Head of caudate nucleus (tissue), 42 donors: ENCODE data around the gene TRPV3.

Experiments
- DNase-seq, 42 donors: peaks; one replicate each; pipeline versions ENCODE4 v3.0.0 to v3.0.0-alpha.2; 2020 to 2021; ENCODE audit warnings: mixed read lengths in 7 of 42
- intact Hi-C: fragments of 100-400 bp; cut with DNase I; formaldehyde crosslinking; loops from one replicate; pipeline ENCODE4 v1.15.0; 2022

Gene TRPV3

DNA sequence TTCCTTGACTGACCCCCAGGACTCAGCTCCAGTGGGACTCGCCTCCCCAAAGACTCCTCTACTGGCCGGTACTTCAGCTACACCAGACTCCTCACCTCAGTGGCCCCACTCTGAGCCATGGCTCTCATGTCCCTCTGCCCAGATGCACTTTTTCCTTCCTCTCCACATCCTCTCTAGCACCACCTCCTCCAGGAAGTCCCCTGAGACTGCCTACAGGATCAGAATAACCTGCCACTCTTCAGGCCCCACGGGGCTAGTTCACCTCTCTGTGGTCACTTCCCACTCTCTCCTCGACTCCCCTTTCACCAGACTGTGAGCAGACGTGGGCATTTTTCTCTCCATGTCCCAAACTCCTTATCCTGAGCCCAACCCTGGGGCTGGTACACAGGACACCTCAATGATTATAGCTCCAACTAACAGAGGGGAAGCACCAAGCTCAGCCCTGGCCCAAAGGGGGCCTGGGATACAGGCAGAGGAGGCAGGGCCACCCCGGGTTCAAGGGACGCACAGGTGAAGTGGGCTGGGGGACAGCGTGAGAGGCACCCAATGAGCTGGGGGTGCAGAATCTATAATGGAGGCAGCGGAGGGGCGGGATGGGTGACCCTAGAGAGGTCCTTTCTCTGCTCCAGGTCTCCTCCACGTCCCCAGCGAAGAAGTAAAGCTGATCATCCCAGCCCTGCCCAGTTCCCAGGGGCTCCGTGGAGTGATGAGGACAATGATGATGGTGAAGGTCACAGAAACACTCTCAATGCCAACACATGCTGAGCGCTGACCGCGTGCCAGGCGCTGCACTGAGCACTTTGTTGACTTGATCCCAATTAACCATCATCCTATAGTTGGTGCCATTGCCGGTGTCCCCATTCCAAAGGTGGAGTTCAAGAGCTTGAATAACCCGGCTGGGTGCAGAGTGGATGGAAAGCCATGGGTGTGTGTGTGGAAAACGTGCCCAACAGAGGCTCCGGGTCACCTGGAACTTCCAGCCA, 3.9 kb downstream of the TRPV3 start:
- DNase-seq = no peak
- intact Hi-C loops = no loop called here

DNA sequence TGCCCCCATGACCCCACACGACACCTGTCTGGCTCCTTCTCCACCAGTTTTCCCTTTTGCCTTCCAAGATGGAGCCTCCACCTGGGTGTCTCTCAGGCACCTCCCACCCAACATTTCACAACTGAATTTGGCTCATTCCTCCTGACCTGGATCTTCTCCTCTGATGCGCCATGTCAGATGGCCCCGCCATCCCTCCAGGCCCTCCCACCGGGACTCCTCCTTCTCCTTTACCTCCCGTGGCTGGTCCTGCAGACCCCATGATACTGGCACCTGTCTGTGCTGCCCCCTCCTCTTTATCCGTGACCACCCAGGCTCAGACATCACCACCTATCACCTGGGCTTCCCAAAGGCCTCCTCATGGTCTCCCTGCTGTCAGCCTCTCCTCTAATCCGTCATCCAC, 4.7 kb downstream of the TRPV3 start:
- intact Hi-C loops = no loop called here

DNA sequence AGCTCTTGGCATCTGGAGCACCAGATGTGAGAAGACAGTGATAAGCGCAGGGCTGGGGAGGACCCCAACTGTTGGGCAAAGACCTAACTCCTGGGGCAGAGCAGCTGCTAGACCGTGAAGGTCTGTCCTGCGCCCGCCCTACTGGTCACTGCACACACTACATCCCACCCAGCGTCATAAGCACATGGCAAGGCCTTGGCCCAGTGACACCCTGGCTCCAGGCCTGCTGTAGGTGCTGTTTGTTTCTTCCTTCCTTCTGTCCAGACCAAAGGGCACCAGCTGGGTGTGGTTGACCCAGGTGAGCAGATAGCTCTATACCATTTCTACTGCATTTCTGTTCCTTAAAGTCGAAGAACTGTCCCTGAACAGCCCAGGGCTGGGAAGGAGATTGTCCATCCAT, 6.4 kb downstream of the TRPV3 start:
- intact Hi-C loops = no loop called here
- no peak for DNase-seq

More for the DNA sequence above, 4.7 kb downstream of the TRPV3 start:
- no peak for DNase-seq

- intact Hi-C loops = no loop called here
- no peak for DNase-seq
Observed at GRCh38 chr17:3549610-3550162, 7.9 kb downstream of the TRPV3 start.

DNA sequence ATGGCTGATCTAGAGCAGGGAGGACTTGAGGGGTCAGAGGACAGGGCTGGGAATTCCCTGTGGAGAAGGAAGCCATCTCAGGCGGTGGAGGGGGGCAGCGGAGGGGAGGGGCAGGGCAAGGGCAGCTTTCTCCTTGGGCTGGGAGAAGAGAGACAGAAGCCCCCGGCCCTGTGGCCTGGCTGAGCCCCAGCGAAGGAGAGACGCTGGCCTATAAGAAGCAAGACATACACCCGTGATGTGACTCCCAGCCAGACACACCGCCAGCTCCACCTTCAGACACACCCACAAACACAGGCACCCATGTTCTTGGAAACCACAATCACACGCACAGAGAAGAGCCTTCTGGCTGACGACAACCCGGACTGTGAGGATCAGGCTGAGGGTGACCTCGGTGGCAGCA, 10.0 kb downstream of the TRPV3 start:
- intact Hi-C loops = no loop called here
- no peak for DNase-seq

- DNase-seq = no peak
- intact Hi-C loops = no loop called here
Observed at GRCh38 chr17:3546997-3547396, 10.6 kb downstream of the TRPV3 start.

DNA sequence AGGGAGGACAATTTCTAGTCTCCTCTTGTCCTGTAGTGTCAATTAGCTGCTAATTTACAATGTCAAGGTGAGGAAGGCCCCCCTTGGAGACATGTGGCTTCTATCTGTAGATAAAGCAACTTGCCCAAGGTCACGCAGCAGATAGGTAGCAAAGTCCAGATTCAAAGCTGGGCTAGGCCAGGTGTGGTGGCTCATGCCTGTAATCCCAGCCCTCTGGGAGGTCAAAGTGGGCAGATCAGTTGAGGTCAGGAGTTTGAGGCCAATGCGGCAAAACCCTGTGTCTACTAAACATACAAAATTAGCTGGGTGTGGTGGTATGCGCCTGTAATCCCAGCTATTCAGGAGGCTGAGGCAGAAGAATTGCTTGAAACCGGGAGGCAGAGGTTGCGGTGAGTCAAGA, 11.1 kb downstream of the TRPV3 start:
- no peak for DNase-seq
- intact Hi-C loops = no loop called here

DNA sequence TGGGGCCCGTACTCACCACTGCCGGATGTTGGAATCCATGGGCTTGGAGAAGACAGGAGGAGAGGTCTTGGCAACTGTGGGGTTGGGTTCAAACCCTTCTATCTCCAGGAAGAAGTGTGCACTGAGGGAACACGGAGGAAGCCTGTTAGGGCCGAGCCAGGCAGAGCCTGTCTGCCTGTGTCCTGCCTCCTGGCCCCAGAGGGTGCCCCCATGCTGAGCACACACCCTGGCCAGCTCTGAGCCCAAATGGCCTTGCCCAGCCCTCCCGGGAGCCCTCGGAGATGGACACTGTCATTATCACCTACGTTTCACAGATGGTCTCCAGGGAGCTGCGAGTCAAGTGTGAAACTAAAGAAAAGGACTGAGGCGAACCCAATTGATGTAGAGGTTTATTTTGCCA, 12.5 kb downstream of the TRPV3 start:
- DNase-seq = no peak
- intact Hi-C loops = no loop called here

- no peak for DNase-seq
- intact Hi-C loops = no loop called here
Observed at GRCh38 chr17:3544365-3544764, 13.2 kb downstream of the TRPV3 start.

GRCh38 chr17:3543453-3543852, 14.2 kb downstream of the TRPV3 start:
- DNase-seq = peak in 34 of 42 donors; percentile 22 to 79 (median 55)
- intact Hi-C loops = no loop called here

DNA sequence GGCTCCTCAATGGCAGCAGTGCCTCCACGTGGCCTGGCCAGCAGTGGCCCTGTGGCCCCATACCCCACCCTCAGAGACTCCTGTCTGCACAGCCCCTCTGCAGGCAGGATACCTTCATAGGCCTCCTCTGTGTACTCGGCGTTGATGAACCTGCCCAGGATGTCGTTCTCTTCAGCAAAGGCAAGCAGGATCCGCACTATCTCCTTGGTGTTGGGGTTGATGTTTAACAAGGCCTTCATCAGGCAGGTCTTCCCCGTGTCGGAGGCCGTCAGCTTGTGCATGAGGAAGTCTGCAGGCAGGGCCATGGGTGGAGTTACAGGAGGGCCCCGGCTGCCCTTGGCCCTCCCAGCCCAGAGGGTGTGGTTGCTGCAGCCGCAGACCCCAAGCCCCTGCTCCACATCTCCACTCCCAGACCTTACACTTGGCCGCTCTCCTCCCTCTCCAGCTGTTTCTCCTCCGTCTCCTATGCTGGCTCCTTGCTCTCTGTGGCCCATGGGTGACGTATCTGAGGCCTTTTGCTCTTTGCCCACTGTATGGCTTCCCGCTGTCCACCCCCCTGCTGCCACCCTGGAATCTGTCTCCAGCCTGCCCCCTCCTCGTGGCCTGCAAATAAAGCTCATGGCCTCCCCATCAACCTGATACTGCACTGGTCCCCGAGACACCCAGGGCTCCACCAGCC, 15.1 kb downstream of the TRPV3 start:
- DNase-seq = no peak
- intact Hi-C loops = no loop called here

DNA sequence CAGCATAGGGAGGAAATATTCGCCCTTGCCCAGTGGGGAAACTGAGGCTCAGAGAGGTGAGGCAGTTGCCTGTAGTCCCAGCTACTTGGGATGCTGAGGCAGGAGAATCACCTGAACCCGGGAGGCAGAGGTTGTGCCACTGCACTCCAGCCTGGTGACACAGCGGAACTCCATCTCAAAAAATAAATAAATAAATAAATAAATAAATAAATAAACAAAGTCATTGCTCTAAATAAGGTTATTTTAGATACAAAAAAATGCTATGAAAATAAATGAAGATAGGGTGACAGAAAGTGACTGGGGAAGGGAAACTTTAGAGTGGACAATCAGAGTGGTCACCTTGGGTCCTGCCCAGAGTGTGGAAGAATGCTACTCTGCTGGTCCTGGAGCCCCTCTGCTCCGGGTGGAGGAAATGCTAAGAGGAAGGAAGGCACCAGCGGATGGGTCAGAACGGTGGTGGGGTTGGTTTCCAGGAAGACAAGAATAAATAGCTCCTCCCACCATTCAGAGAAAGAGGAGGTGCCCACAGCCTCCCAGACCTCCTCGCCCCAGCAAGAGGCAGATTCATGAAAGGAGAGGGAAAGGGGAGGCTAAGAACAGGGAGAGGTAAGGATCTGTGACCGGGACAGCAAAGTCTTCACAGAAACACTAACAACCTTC, 17.6 kb downstream of the TRPV3 start:
- no peak for DNase-seq
- intact Hi-C loops = loop anchor here (10.0 kb wide), 2 partner anchors 65 to 125 kb away; partner anchors contain the start of genes ASPA, EMC6, SPATA22 and TAX1BP3

- intact Hi-C loops = loop anchor here (10.0 kb wide), 2 partner anchors 62 to 128 kb away; partner anchors contain the start of genes ASPA, EMC6, SPATA22 and TAX1BP3
- DNase-seq = no peak
Observed at GRCh38 chr17:3536716-3537115, 20.9 kb downstream of the TRPV3 start.

DNA sequence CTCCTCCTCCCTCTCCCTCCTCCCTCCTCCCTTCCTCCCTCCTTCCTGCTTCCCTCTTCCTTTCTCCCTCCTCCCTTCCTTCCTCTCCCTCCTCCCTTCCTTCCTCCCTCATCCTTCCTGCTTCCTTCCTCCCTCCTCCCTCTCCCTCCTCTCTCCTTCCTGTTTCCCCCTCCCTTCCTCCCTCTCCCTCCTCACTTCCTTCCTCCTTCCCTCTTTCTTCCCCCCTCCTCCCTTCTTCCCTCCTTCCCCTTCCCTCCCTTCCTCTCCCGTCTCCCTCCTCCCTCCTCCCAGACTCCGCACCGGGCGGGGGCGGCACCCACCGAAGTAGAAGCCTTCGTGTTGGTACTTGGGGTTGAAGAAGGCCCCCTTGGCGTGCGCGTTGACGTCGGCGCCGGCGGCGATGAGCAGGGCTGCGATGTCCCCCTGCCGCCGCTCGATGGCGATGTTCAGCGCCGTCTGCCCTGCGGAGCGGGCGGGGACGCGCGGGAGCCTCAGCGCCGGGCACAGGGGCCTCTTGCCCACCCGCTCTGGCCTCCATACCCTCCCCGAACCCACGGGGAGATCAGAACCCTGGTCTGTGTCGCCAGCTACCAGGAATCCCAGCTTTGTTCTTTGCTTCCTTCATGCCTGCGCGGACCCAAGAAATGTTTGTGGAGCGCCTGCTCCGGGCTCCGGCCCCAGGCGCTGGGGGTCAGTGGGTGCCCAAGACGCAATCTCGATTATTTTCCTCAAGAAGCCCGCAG, 22.2 kb downstream of the TRPV3 start:
- peak; percentile 47 to 92 (median 84) for DNase-seq
- intact Hi-C loops = loop anchor here (10.0 kb wide), 2 partner anchors 61 to 129 kb away; partner anchors contain the start of genes ASPA, EMC6, SPATA22 and TAX1BP3

DNA sequence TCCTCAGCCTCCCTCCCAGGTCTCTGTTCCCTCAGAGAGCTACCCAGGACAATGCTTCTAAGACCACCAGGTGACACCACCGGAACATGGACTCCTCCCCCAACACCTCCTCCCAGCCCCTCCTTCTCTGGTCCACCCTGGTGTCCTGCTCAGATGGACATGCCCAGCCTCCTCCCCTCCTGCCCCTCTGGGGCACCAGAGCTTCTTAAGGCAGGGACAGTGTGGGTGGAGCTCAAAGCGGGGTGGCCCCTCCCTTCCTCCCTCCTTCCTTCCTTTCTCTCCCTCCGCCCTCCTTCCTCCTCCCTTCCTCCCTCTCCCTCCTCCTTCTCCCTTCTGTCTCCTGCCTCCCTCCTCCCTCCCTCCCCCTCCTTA, 22.7 kb downstream of the TRPV3 start:
- DNase-seq = peak in 38 of 42 donors; percentile 40 to 86 (median 66)
- intact Hi-C loops = loop anchor here (10.0 kb wide), 2 partner anchors 60 to 130 kb away; partner anchors contain the start of genes ASPA, EMC6, SPATA22 and TAX1BP3

DNA sequence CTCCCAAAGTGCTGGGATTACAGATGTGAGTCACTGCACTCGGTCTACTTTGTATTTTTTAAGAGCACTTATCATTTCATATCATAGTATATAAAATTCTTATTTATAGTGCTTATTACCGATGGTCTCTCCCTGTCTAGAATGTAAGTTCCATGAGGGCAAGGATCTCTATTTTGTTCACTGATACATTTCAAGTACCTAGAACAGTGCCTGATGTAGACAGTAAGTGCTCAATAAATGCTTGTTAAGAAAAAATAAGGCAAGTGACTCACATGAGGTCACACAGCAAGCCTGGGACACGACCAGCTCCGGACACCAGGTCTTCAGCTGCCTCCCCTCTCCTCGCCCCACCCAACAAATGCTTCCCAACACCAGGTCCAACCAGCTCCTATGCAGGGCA, 23.9 kb downstream of the TRPV3 start:
- no peak for DNase-seq
- intact Hi-C loops = loop anchor here (10.0 kb wide), 2 partner anchors 59 to 131 kb away; partner anchors contain the start of genes ASPA, EMC6, SPATA22 and TAX1BP3

DNA sequence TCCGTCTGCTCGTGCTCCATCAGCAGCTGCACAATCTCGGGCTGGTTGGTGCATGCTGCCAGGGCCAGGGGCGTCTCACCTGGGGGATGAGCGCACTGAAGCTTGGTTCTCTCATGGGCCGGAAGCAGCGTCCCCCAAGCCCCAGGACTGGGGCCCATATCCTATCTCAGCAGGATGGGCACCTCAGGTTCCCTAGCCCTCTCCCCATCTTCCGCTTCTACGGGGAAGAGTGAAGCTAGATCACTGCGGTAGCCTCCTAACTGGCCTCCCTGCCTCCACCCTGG, 24.8 kb downstream of the TRPV3 start:
- intact Hi-C loops = loop anchor here (10.0 kb wide), 2 partner anchors 58 to 132 kb away; partner anchors contain the start of genes ASPA, EMC6, SPATA22 and TAX1BP3
- DNase-seq = no peak

- intact Hi-C loops = loop anchor here (10.0 kb wide), 2 partner anchors 57 to 133 kb away; partner anchors contain the start of genes ASPA, EMC6, SPATA22 and TAX1BP3
Observed at GRCh38 chr17:3532106-3532858, 25.3 kb downstream of the TRPV3 start.

More at GRCh38 chr17:3532106-3532858, 25.3 kb downstream of the TRPV3 start:
- peak in 4 of 42 donors; percentile 24 to 57 (median 40) for DNase-seq
